SU-DHL-6 (cell line): ENCODE measurements around the gene HOXD11.

Source experiments
- CTCF ChIP-seq: fragments of 200-600 bp; sonication (generic); IDR thresholded peaks from one replicate; pipeline ENCODE4 v1.5.1; 2017; ENCODE audit warnings: antibody characterized with exemption, mild to moderate bottlenecking, low read length, moderate library complexity; ENCODE audit not compliant: insufficient read depth, poor library complexity, severe bottlenecking
- EZH2phosphoT487 ChIP-seq: fragments of 200-600 bp; sonication (generic), shearing (Covaris generic); conservative IDR thresholded peaks from 2 replicates; pipeline ENCODE4 v1.6.1; 2018; ENCODE audit warnings: mild to moderate bottlenecking, antibody characterized with exemption, low read length, moderate library complexity, mixed read lengths

GRCh38 chr2:176126929-176127773, 20.1 kb downstream of the HOXD11 start:
- TF ChIP-seq CTCF (peak; percentile 20), EZH2phosphoT487 (no peak)
